H1 (cell line): ENCODE measurements around the gene CLCA4. TPM values are rescaled to one million over a fixed set of nuclear protein-coding genes. Genes with fewer than 3 reads are reported as not detected.

Experiments used
- CTCF ChIA-PET: fragments of 300-600 bp; sonication (Branson Sonifier 250); formaldehyde crosslinking; loops from one replicate; lab custom pipeline; 2021; ENCODE audit not compliant: partially characterized antibody; lab: Charles Lee
- POLR2A ChIA-PET: fragments of 300-600 bp; sonication (Branson Sonifier 250); formaldehyde crosslinking; loops from one replicate; lab custom pipeline; 2021; ENCODE audit warnings: inconsistent platforms; ENCODE audit not compliant: partially characterized antibody; lab: Charles Lee
- DNase-seq, 2 experiments: peaks; one replicate each; pipeline versions ENCODE4 v3.0.0 to v3.0.0-alpha.2; 2010 to 2022; ENCODE audit warnings: low spot score in 2 of 2, low read depth in 1 of 2, mixed read lengths in 1 of 2
- FAIRE-seq: peaks from 2 replicates; lab custom pipeline; 2011; peaks lifted over from hg19 to GRCh38; lab: Jason Lieb, UNC
- H2AFZ ChIP-seq: 2 replicates; pipeline ENCODE4 v1.8.1; 2012; ENCODE audit warnings: low read length, inconsistent platforms
- H2AK5ac ChIP-seq: 2 replicates; pipeline ENCODE4 v1.6.1; 2013; ENCODE audit warnings: low read depth, low read length
- H2BK120ac ChIP-seq: replicated peaks from 2 replicates; pipeline ENCODE3; 2013; ENCODE audit warnings: low read depth, low read length, inconsistent platforms
- H2BK12ac ChIP-seq: 2 replicates; pipeline ENCODE4 v1.6.1; 2013; ENCODE audit warnings: low read depth, low read length
- H2BK15ac ChIP-seq: 2 replicates; pipeline ENCODE4 v1.6.1; 2013; ENCODE audit warnings: low read length
- H2BK20ac ChIP-seq: 2 replicates; pipeline ENCODE4 v1.6.1; 2013; ENCODE audit warnings: low read length
- H2BK5ac ChIP-seq: 2 replicates; pipeline ENCODE4 v1.6.1; 2013; ENCODE audit warnings: low read depth, low read length
- H3K14ac ChIP-seq: 2 replicates; pipeline ENCODE4 v1.6.1; 2013; ENCODE audit warnings: inconsistent platforms; ENCODE audit not compliant: insufficient read length
- H3K18ac ChIP-seq: 2 replicates; pipeline ENCODE4 v1.6.1; 2013; ENCODE audit warnings: low read length; ENCODE audit errors: extremely low read depth
- H3K23ac ChIP-seq: 2 replicates; pipeline ENCODE4 v1.6.1; 2013; ENCODE audit warnings: inconsistent platforms; ENCODE audit not compliant: insufficient read length
- H3K23me2 ChIP-seq: 2 replicates; pipeline ENCODE4 v1.6.1; 2013; ENCODE audit warnings: low read depth, low read length
- H3K27ac ChIP-seq: 2 replicates; pipeline ENCODE4 v1.6.1; 2011; ENCODE audit warnings: low read depth, low read length, inconsistent platforms
- H3K27me3 ChIP-seq, 4 experiments: replicated peaks in 1 of 4; 1 replicate in 1 of 4; 2 replicates in 3 of 4; pipeline versions ENCODE4 v1.6.1 to v1.8.1; 2011 to 2013; ENCODE audit warnings: low read length in 3 of 4, mild to moderate bottlenecking in 3 of 4, inconsistent platforms in 2 of 4, mixed read lengths in 2 of 4, moderate library complexity in 1 of 4; ENCODE audit not compliant: control insufficient read depth in 3 of 4, insufficient read depth in 3 of 4; ENCODE audit errors: extremely low read depth in 1 of 4
- H3K36me3 ChIP-seq, 4 experiments: 2 replicates each; pipeline versions ENCODE4 v1.6.1 to v1.8.1; 2011 to 2013; ENCODE audit warnings: mild to moderate bottlenecking in 4 of 4, low read length in 3 of 4, moderate library complexity in 2 of 4, control low read depth in 1 of 4, inconsistent platforms in 1 of 4; ENCODE audit not compliant: insufficient read depth in 4 of 4, control insufficient read depth in 2 of 4
- H3K4ac ChIP-seq: replicated peaks from 2 replicates; pipeline ENCODE3; 2013; ENCODE audit warnings: low read length, low read depth, mixed read lengths, inconsistent platforms; ENCODE audit not compliant: insufficient read length
- H3K4me1 ChIP-seq, 4 experiments: replicated peaks in 1 of 4; 1 replicate in 1 of 4; 2 replicates in 3 of 4; pipeline versions ENCODE4 v1.6.1 to v1.8.1; 2011 to 2013; ENCODE audit warnings: low read length in 3 of 4, inconsistent platforms in 2 of 4, mixed read lengths in 1 of 4; ENCODE audit not compliant: insufficient read depth in 4 of 4, control insufficient read depth in 3 of 4
- H3K4me2 ChIP-seq, 2 experiments: 2 replicates each; pipeline versions ENCODE4 v1.6.1 to v1.8.1; 2011 to 2013; ENCODE audit warnings: low read depth in 2 of 2, low read length in 2 of 2, control low read depth in 1 of 2, inconsistent platforms in 1 of 2, mild to moderate bottlenecking in 1 of 2; ENCODE audit not compliant: insufficient read depth in 1 of 2
- H3K4me3 ChIP-seq, 4 experiments: fragments of 200-600, 300-600 bp in 1 of 4; sonication (generic), shearing (Covaris generic), sonication (Bioruptor Twin) in 1 of 4; 2 replicates each; pipeline versions ENCODE4 v1.5.1 to v1.8.1; 2011 to 2016; ENCODE audit warnings: low read length in 4 of 4, low read depth in 3 of 4, control low read depth in 2 of 4, inconsistent platforms in 2 of 4, mild to moderate bottlenecking in 2 of 4, mixed read lengths in 1 of 4, moderate library complexity in 1 of 4; ENCODE audit not compliant: insufficient read depth in 2 of 4; ENCODE audit errors: extremely low read depth in 1 of 4
- H3K56ac ChIP-seq: replicated peaks from 2 replicates; pipeline ENCODE3; 2013; ENCODE audit warnings: low read depth, mild to moderate bottlenecking, mixed read lengths, low read length, inconsistent platforms; ENCODE audit not compliant: insufficient read length
- H3K79me1 ChIP-seq: 2 replicates; pipeline ENCODE4 v1.6.1; 2013; ENCODE audit warnings: low read depth, low read length, control low read depth
- H3K79me2 ChIP-seq, 2 experiments: 2 replicates each; pipeline versions ENCODE4 v1.6.1 to v1.8.1; 2012 to 2013; ENCODE audit warnings: low read length in 2 of 2, mild to moderate bottlenecking in 2 of 2, inconsistent platforms in 1 of 2; ENCODE audit not compliant: insufficient read depth in 2 of 2, control insufficient read depth in 1 of 2
- H3K9ac ChIP-seq, 4 experiments: replicated peaks in 1 of 4; 1 replicate in 1 of 4; 2 replicates in 3 of 4; pipeline versions ENCODE4 v1.6.1 to v1.8.1; 2011 to 2013; ENCODE audit warnings: low read depth in 3 of 4, low read length in 3 of 4, control low read depth in 2 of 4, mild to moderate bottlenecking in 2 of 4, moderate library complexity in 2 of 4, inconsistent platforms in 1 of 4; ENCODE audit errors: extremely low read depth in 1 of 4
- H3K9me3 ChIP-seq, 2 experiments: 2 replicates each; pipeline versions ENCODE4 v1.6.1 to v1.8.1; 2012 to 2013; ENCODE audit warnings: mild to moderate bottlenecking in 2 of 2, moderate library complexity in 2 of 2, control low read depth in 1 of 2, inconsistent platforms in 1 of 2, low read depth in 1 of 2, low read length in 1 of 2, mixed read lengths in 1 of 2; ENCODE audit not compliant: insufficient read depth in 2 of 2
- H4K20me1 ChIP-seq, 2 experiments: replicated peaks in 1 of 2; 2 replicates each; pipeline versions ENCODE3 to v1.8.1; 2011 to 2013; ENCODE audit warnings: inconsistent platforms in 2 of 2, low read length in 2 of 2, mild to moderate bottlenecking in 1 of 2; ENCODE audit not compliant: insufficient read depth in 2 of 2, control insufficient read depth in 1 of 2
- H4K5ac ChIP-seq: 2 replicates; pipeline ENCODE4 v1.6.1; 2013; ENCODE audit warnings: low read length, low read depth, mixed read lengths, inconsistent platforms; ENCODE audit not compliant: insufficient read length
- H4K8ac ChIP-seq: 2 replicates; pipeline ENCODE4 v1.8.0; 2013; ENCODE audit warnings: mild to moderate bottlenecking, moderate library complexity, low read length, inconsistent platforms; ENCODE audit not compliant: insufficient read depth; ENCODE audit errors: extremely low read depth
- H4K91ac ChIP-seq: replicated peaks from 2 replicates; pipeline ENCODE3; 2013; ENCODE audit warnings: low read length, mixed read lengths, inconsistent platforms; ENCODE audit not compliant: insufficient read length
- CHD1 ChIP-seq: IDR thresholded peaks from 2 replicates; pipeline ENCODE4 v1.6.1; 2012; ENCODE audit warnings: low read depth, low read length, improper control_type of control experiment
- CHD2 ChIP-seq: IDR thresholded peaks from 2 replicates; pipeline ENCODE4 v1.6.1; 2012; ENCODE audit warnings: low read length, improper control_type of control experiment
- EGR1 ChIP-seq: IDR thresholded peaks from 2 replicates; pipeline ENCODE4 v1.6.1; 2011; ENCODE audit warnings: low read depth, low read length, borderline replicate concordance
- SIX5 ChIP-seq: IDR thresholded peaks from 2 replicates; pipeline ENCODE4 v1.6.1; 2011; ENCODE audit warnings: mild to moderate bottlenecking, low read depth, low read length
- TEAD4 ChIP-seq: IDR thresholded peaks from 2 replicates; pipeline ENCODE4 v1.6.1; 2012; ENCODE audit warnings: low read depth, low read length, inconsistent platforms, mixed read lengths
- WGBS, 2 experiments: shearing (Covaris generic) in 1 of 2; methylation state at CpG; one replicate each; pipeline versions ENCODE4 v1.1.6 to v1.1.7; 2013 to 2015; ENCODE audit warnings: low lambda C conversion rate in 2 of 2, mixed read lengths in 2 of 2, inconsistent platforms in 1 of 2, low coverage in 1 of 2, missing lambda C conversion rate in 1 of 2; ENCODE audit not compliant: insufficient replicate concordance in 2 of 2, insufficient coverage in 1 of 2, insufficient read length in 1 of 2; ENCODE audit errors: extremely low coverage in 1 of 2, missing lambda C conversion rate in 1 of 2; 5-methylcytosine and 5-hydroxymethylcytosine counted together
- polyA plus RNA-seq, 7 experiments: library from polyadenylated mRNA; depleted of rRNA in 3 of 7; stranded (reverse) in 5 of 7; unstranded in 2 of 7; fragments of >200 nt in 5 of 7; fragments of 200-250 nt in 2 of 7; gene quantifications; 1 replicate in 5 of 7; 2 replicates in 1 of 7; 4 replicates in 1 of 7; pipeline versions ENCODE4 v1.2.1 to v1.2.3, GENCODE V29; 2011 to 2013; ENCODE audit warnings: missing spikeins in 2 of 7, mixed read lengths in 2 of 7
- total RNA-seq: library from RNA; stranded (reverse); fragmentation: NEBNext Ultra II Directional; extraction: Animal tissue kit (Norgen Biotek cat#: 25700); gene quantifications from 2 replicates; pipeline ENCODE4 v1.2.1, GENCODE V29; 2021

CLCA4 gene
- total and polyA plus RNA-seq, 2 of the 8 experiments (the other 6 are each of a cell fraction or from before 2014, with no cell fraction given): not detected

DNA sequence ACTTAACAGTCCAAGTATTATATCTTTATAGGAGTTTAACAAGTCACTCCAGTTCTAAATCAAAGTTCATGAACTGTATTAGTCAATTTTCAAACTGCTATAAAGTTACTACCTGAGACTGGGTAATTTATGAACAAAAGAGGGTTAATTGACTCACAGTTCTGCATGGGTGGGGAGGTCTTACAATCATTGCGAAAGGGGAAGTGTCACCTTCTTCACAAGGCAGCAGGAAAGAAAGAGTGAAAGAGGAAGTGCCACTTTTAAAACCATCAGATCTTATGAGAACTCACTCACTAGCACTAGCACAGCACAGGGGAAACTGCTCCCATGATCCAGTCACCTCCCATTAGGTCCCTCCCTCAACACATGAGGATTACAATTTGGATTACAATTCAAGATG, 70.0 kb downstream of the CLCA4 start:
- Histone ChIP-seq H2BK120ac (no peak overlapping the region), H2AK5ac (no peak overlapping the region), H2BK5ac (no peak overlapping the region), H4K5ac (no peak overlapping the region), H3K4me1 (no peaks in the 10 kb centered on the region; a peak in 2 of 7 replicates), H3K4me2 (no peak overlapping the region), H3K23me2 (no peaks in the 10 kb centered on the region), H3K79me1 (no peaks in the 10 kb centered on the region), H3K27me3 (no peaks in the 10 kb centered on the region), H3K14ac (no peak overlapping the region), H3K18ac (no peak overlapping the region), H4K8ac (no peak overlapping the region), H3K79me2 (no peaks in the 10 kb centered on the region), H2BK12ac (no peak overlapping the region), H2AFZ (no peak overlapping the region), H3K36me3 (no peaks in the 10 kb centered on the region), H3K27ac (no peak overlapping the region), H2BK15ac (no peak overlapping the region), H3K9ac (no peak overlapping the region), H3K56ac (no peak overlapping the region), H4K91ac (no peak overlapping the region), H3K4ac (no peak overlapping the region), H4K20me1 (no peaks in the 10 kb centered on the region), H2BK20ac (no peak overlapping the region), H3K23ac (no peak overlapping the region), H3K4me3 (no peak overlapping the region), H3K9me3 (peaks cover 15 to 20% of the 10 kb centered on the region in 2 experiments)
- FAIRE-seq (no peak), DNase-seq (no peak)
- ChIA-PET CTCF (no interaction called here), POLR2A (no interaction called here)
- TF ChIP-seq TEAD4 (no peak), CHD2 (no peak), EGR1 (no peak), SIX5 (no peak), CHD1 (no peak)
- WGBS, 2 experiments: 85% methylated on average over 1 of the region's 1 CpG; no CpG with 5 or more reads in 1 of the 2 experiments
